GM23338 (cell line): Measurements from ENCODE around the gene GATAD2B.

Source experiments
- CTCF ChIP-seq, 2 experiments: fragments of 200-600 bp in 1 of 2; sonication (generic) in 1 of 2; conservative IDR thresholded peaks; 2 replicates each; pipeline versions ENCODE4 v1.5.1 to v1.6.1; 2016 to 2017; ENCODE audit warnings: antibody characterized with exemption in 2 of 2, low read depth in 2 of 2, mild to moderate bottlenecking in 2 of 2, moderate library complexity in 1 of 2
- ETS1 ChIP-seq: IDR thresholded peaks from 2 replicates; pipeline ENCODE4 v1.6.1; 2016; ENCODE audit warnings: antibody characterized with exemption
- EZH2 ChIP-seq: fragments of 200-600 bp; sonication (generic); IDR thresholded peaks from one replicate; pipeline ENCODE4 v1.8.0; 2017; ENCODE audit warnings: antibody characterized with exemption, mild to moderate bottlenecking, low read depth; ENCODE audit not compliant: unreplicated experiment
- JUNB ChIP-seq: IDR thresholded peaks from one replicate; pipeline ENCODE4 v1.6.1; 2016; ENCODE audit warnings: antibody characterized with exemption; ENCODE audit not compliant: unreplicated experiment
- POLR2AphosphoS5 ChIP-seq: IDR thresholded peaks from 2 replicates; pipeline ENCODE4 v1.6.1; 2016; ENCODE audit warnings: antibody characterized with exemption, low read depth
- STAT1 ChIP-seq: IDR thresholded peaks from one replicate; pipeline ENCODE4 v1.6.1; 2016; ENCODE audit warnings: antibody characterized with exemption; ENCODE audit not compliant: unreplicated experiment
- ZNF114 ChIP-seq: fragments of 250-450 bp; sonication (Bioruptor Pico); IDR thresholded peaks from 2 replicates; pipeline ENCODE4 v1.5.0; 2020; ENCODE audit warnings: mild to moderate bottlenecking, moderate library complexity

- TF ChIP-seq ZNF114 (CRISPR knock-in tag) (no peak), CTCF (conservative IDR thresholded peaks at IDR 0.05; ENCODE audit: low read depth in 2 of 2) (no peak), POLR2AphosphoS5 (no peak), EZH2 (no peak), ETS1 (no peak), STAT1 (no peak), JUNB (no peak)
Observed at GRCh38 chr1:153968972-153969371, 46.2 kb upstream of the GATAD2B start.
